ENCODE results near the gene FZD2.

Gene FZD2

GRCh38 chr17:44604116-44604761 lies 47.0 kb downstream of the FZD2 start:
- no peaks in the 10 kb centered on the region for H3K9me3 ChIP-seq (ENCODE audit: insufficient read depth, low read length, severe bottlenecking)
- no peaks in the 10 kb centered on the region for H3K4me1 ChIP-seq (ENCODE audit: insufficient read depth, low read length)
- no peaks in the 10 kb centered on the region for H3K36me3 ChIP-seq (ENCODE audit: insufficient read depth, low read length)
- no peak for TF ChIP-seq EZH2 (IDR thresholded peaks at IDR 0.05; ENCODE audit: borderline replicate concordance, low read depth, low read length, severe bottlenecking)
- no peak for TF ChIP-seq CTCF (IDR thresholded peaks at IDR 0.05; ENCODE audit: borderline replicate concordance, extremely low read depth, low read length, poor library complexity, severe bottlenecking)
- DNase-seq (no peak), ATAC-seq (ENCODE audit: insufficient read depth, low read depth) (no peak)
- no peak overlapping the region for H3K4me3 ChIP-seq (ENCODE audit: low read depth in 1 of 2, low read length in 2 of 2)
- H3K27ac ChIP-seq (ENCODE audit: low read length) = no peak overlapping the region
- H3K4me2 ChIP-seq (ENCODE audit: insufficient read depth, low read length) = no peak overlapping the region
- no peaks in the 10 kb centered on the region for H4K20me1 ChIP-seq (ENCODE audit: insufficient read depth, low read length)
- no peak overlapping the region for H3K9ac ChIP-seq (ENCODE audit: low read depth, low read length)
- no peak overlapping the region for H2AFZ ChIP-seq (ENCODE audit: low read depth, low read length)
- H3K79me2 ChIP-seq (ENCODE audit: insufficient read depth, low read length) = no peaks in the 10 kb centered on the region
- peaks cover 13% of the 10 kb centered on the region for H3K27me3 ChIP-seq (ENCODE audit: insufficient read depth, low read length, poor library complexity)

GRCh38 chr17:44604768-44605485 lies 47.6 kb downstream of the FZD2 start:
- H3K79me2 ChIP-seq (ENCODE audit: insufficient read depth, low read length) = no peaks in the 10 kb centered on the region
- no peak for ATAC-seq (ENCODE audit: insufficient read depth, low read depth)
- peaks cover 15% of the 10 kb centered on the region for H3K27me3 ChIP-seq (ENCODE audit: insufficient read depth, low read length, poor library complexity)
- H3K9me3 ChIP-seq (ENCODE audit: insufficient read depth, low read length, severe bottlenecking) = no peaks in the 10 kb centered on the region
- H4K20me1 ChIP-seq (ENCODE audit: insufficient read depth, low read length) = no peaks in the 10 kb centered on the region
- TF ChIP-seq EZH2 (IDR thresholded peaks at IDR 0.05; ENCODE audit: borderline replicate concordance, low read depth, low read length, severe bottlenecking) (no peak), CTCF (IDR thresholded peaks at IDR 0.05; ENCODE audit: borderline replicate concordance, extremely low read depth, low read length, poor library complexity, severe bottlenecking) (no peak)
- no peaks in the 10 kb centered on the region for H3K4me1 ChIP-seq (ENCODE audit: insufficient read depth, low read length)
- H3K9ac ChIP-seq (ENCODE audit: low read depth, low read length) = no peak overlapping the region
- no peak overlapping the region for H3K27ac ChIP-seq (ENCODE audit: low read length)
- no peak overlapping the region for H3K4me2 ChIP-seq (ENCODE audit: insufficient read depth, low read length)
- H3K36me3 ChIP-seq (ENCODE audit: insufficient read depth, low read length) = no peaks in the 10 kb centered on the region
- no peak for DNase-seq
- H3K4me3 ChIP-seq (ENCODE audit: low read depth in 1 of 2, low read length in 2 of 2) = no peak overlapping the region
- H2AFZ ChIP-seq (ENCODE audit: low read depth, low read length) = no peak overlapping the region

- Histone ChIP-seq H3K27ac (ENCODE audit: low read length) (no peak overlapping the region), H3K4me3 (ENCODE audit: low read depth in 1 of 2, low read length in 2 of 2) (no peak overlapping the region), H2AFZ (ENCODE audit: low read depth, low read length) (no peak overlapping the region), H3K4me1 (ENCODE audit: insufficient read depth, low read length) (no peaks in the 10 kb centered on the region), H4K20me1 (ENCODE audit: insufficient read depth, low read length) (no peaks in the 10 kb centered on the region), H3K4me2 (ENCODE audit: insufficient read depth, low read length) (no peak overlapping the region), H3K9me3 (ENCODE audit: insufficient read depth, low read length, severe bottlenecking) (no peaks in the 10 kb centered on the region), H3K27me3 (ENCODE audit: insufficient read depth, low read length, poor library complexity) (peaks cover 12% of the 10 kb centered on the region), H3K79me2 (ENCODE audit: insufficient read depth, low read length) (no peaks in the 10 kb centered on the region), H3K9ac (ENCODE audit: low read depth, low read length) (no peak overlapping the region), H3K36me3 (ENCODE audit: insufficient read depth, low read length) (no peaks in the 10 kb centered on the region)
- TF ChIP-seq EZH2 (IDR thresholded peaks at IDR 0.05; ENCODE audit: borderline replicate concordance, low read depth, low read length, severe bottlenecking) (no peak), CTCF (IDR thresholded peaks at IDR 0.05; ENCODE audit: borderline replicate concordance, extremely low read depth, low read length, poor library complexity, severe bottlenecking) (no peak)
- DNase-seq (no peak), ATAC-seq (ENCODE audit: insufficient read depth, low read depth) (no peak)
Measured at GRCh38 chr17:44606658-44607057, 49.4 kb downstream of the FZD2 start.
